A549 (cell line): ENCODE results near the gene GPD1. TPM values are rescaled to one million over a fixed set of nuclear protein-coding genes. Genes with fewer than 3 reads are reported as not detected.
A peak's percentile ranks its signal among the peaks of the same experiment; 100 is the strongest.

Experiments used
- ATOH8 ChIP-seq: fragments of 250-450 bp; sonication (Bioruptor Pico); IDR thresholded peaks from 2 replicates; pipeline ENCODE4 v1.5.0; 2020; ENCODE audit warnings: low read depth, mild to moderate bottlenecking, moderate library complexity
- CBX2 ChIP-seq: fragments of 200-600 bp; sonication (generic); IDR thresholded peaks from 2 replicates; pipeline ENCODE4 v1.6.1; 2016; ENCODE audit warnings: low read depth, mild to moderate bottlenecking, borderline replicate concordance
- CBX8 ChIP-seq: fragments of 200-600 bp; sonication (generic); IDR thresholded peaks from 2 replicates; pipeline ENCODE4 v1.6.1; 2016
- CEBPB ChIP-seq, 2 experiments: fragments of >200 bp in 1 of 2; sonication (Bioruptor Twin) in 1 of 2; formaldehyde crosslinking in 1 of 2; IDR thresholded peaks; 2 replicates each; pipeline ENCODE4 v1.6.1; 2012 to 2016
- CHD2 ChIP-seq: fragments of 150-350 bp; IDR thresholded peaks from 2 replicates; pipeline ENCODE4 v1.6.1; 2014; ENCODE audit warnings: low read length; ENCODE audit not compliant: partially characterized antibody
- E2F6 ChIP-seq: IDR thresholded peaks from 2 replicates; pipeline ENCODE4 v1.6.1; 2012; ENCODE audit warnings: low read depth, borderline replicate concordance
- EHF ChIP-seq: fragments of 250-450 bp; sonication (Bioruptor Pico); IDR thresholded peaks from 2 replicates; pipeline ENCODE4 v1.5.0; 2020; ENCODE audit warnings: mild to moderate bottlenecking
- EHMT2 ChIP-seq: fragments of 200-600 bp; sonication (generic); IDR thresholded peaks from 2 replicates; pipeline ENCODE4 v1.6.1; 2016; ENCODE audit warnings: antibody characterized with exemption, low read depth, mild to moderate bottlenecking, moderate library complexity
- EP300 ChIP-seq, 2 experiments: fragments of >200 bp; sonication (Bioruptor Twin); formaldehyde crosslinking; IDR thresholded peaks; 2 replicates in 1 of 2; 3 replicates in 1 of 2; pipeline ENCODE4 v1.6.1; 2016 to 2017
- ESRRA ChIP-seq: fragments of 150-350 bp; IDR thresholded peaks from 2 replicates; pipeline ENCODE4 v1.6.1; 2014; ENCODE audit warnings: mild to moderate bottlenecking, low read length, borderline replicate concordance
- FOSL2 ChIP-seq, 2 experiments: fragments of 450-650 bp in 1 of 2; fragments of >200 bp in 1 of 2; sonication (Bioruptor Twin) in 1 of 2; formaldehyde crosslinking; IDR thresholded peaks; 2 replicates each; pipeline versions ENCODE4 v1.5.0 to v1.6.1; 2016 to 2020; ENCODE audit warnings: mild to moderate bottlenecking in 1 of 2, moderate library complexity in 1 of 2
- GATA3 ChIP-seq: IDR thresholded peaks from 2 replicates; pipeline ENCODE4 v1.6.1; 2012; ENCODE audit warnings: borderline replicate concordance
- HDAC2 ChIP-seq: fragments of 200-600 bp; sonication (generic); IDR thresholded peaks from 2 replicates; pipeline ENCODE4 v1.6.1; 2016
- HMGXB4 ChIP-seq: fragments of 250-450 bp; sonication (Bioruptor Pico); IDR thresholded peaks from 2 replicates; pipeline ENCODE4 v1.5.0; 2021; ENCODE audit warnings: mild to moderate bottlenecking, moderate library complexity, borderline replicate concordance
- HOXA7 ChIP-seq: fragments of 250-450 bp; sonication (Bioruptor Pico); IDR thresholded peaks from 2 replicates; pipeline ENCODE4 v1.5.0; 2020; ENCODE audit warnings: mild to moderate bottlenecking, moderate library complexity
- HOXB5 ChIP-seq: fragments of 250-450 bp; sonication (Bioruptor Pico); IDR thresholded peaks from 2 replicates; pipeline ENCODE4 v1.5.0; 2020; ENCODE audit warnings: mild to moderate bottlenecking, moderate library complexity
- JUNB ChIP-seq: fragments of >200 bp; sonication (Bioruptor Twin); formaldehyde crosslinking; IDR thresholded peaks from 2 replicates; pipeline ENCODE4 v1.6.1; 2016
- KDM1A ChIP-seq: fragments of 200-600 bp; sonication (generic); IDR thresholded peaks from 2 replicates; pipeline ENCODE4 v1.6.1; 2016; ENCODE audit warnings: low read depth, mild to moderate bottlenecking
- MYC ChIP-seq: IDR thresholded peaks from 2 replicates; pipeline ENCODE4 v1.6.1; 2012; ENCODE audit warnings: mild to moderate bottlenecking, inconsistent platforms, low read length, improper control_type of control experiment, borderline replicate concordance
- NFE2L2 ChIP-seq: fragments of 150-350 bp; conservative IDR thresholded peaks from 2 replicates; pipeline ENCODE4 v1.6.1; 2014; ENCODE audit warnings: low read length
- NR3C1 ChIP-seq: fragments of >200 bp; sonication (Bioruptor Twin); formaldehyde crosslinking; IDR thresholded peaks from 3 replicates; pipeline ENCODE4 v1.6.1; 2017
- POLR2AphosphoS2 ChIP-seq: conservative IDR thresholded peaks from 2 replicates; pipeline ENCODE4 v1.6.1; 2012; ENCODE audit warnings: low read length, improper control_type of control experiment, inconsistent platforms
- RAD21 ChIP-seq, 2 experiments: fragments of >200 bp in 1 of 2; sonication (Bioruptor Twin) in 1 of 2; formaldehyde crosslinking in 1 of 2; IDR thresholded peaks in 1 of 2; conservative IDR thresholded peaks in 1 of 2; 2 replicates in 1 of 2; 3 replicates in 1 of 2; pipeline ENCODE4 v1.6.1; 2012 to 2018; ENCODE audit warnings: inconsistent platforms in 1 of 2
- REST ChIP-seq: fragments of 200-600 bp; sonication (generic); IDR thresholded peaks from 2 replicates; pipeline ENCODE4 v1.6.1; 2016; ENCODE audit warnings: antibody characterized with exemption, mild to moderate bottlenecking, moderate library complexity
- TP53 ChIP-seq: fragments of 250-450 bp; sonication (Bioruptor Pico); IDR thresholded peaks from 2 replicates; pipeline ENCODE4 v1.5.0; 2021; ENCODE audit warnings: mild to moderate bottlenecking, moderate library complexity
- polyA plus RNA-seq, 4 experiments: library from polyadenylated mRNA; depleted of rRNA in 3 of 4; stranded (reverse); fragments of >200 nt; fragmentation: RNase III in 1 of 4; extraction: RNeasy Plus Mini Kit Qiagen cat#74134 plus additional on column Dnase treatment in 1 of 4; gene quantifications; 2 replicates in 3 of 4; 3 replicates in 1 of 4; pipeline ENCODE4 v1.2.3, GENCODE V29; 2011 to 2017
- TF ChIP-seq, protein P1 (sequence below): fragments of >200 bp; sonication (Bioruptor Twin); formaldehyde crosslinking; IDR thresholded peaks from 3 replicates; pipeline ENCODE4 v1.6.1; 2016
- TF ChIP-seq, protein P2 (sequence below): fragments of 150-350 bp; IDR thresholded peaks from 2 replicates; pipeline ENCODE4 v1.6.1; 2014; ENCODE audit warnings: low read depth, mild to moderate bottlenecking, low read length
- TF ChIP-seq, protein P3 (sequence below): IDR thresholded peaks from 2 replicates; pipeline ENCODE4 v1.6.1; 2012
- TF ChIP-seq, protein P4 (sequence below): IDR thresholded peaks from 2 replicates; pipeline ENCODE4 v1.6.1; 2012
- TF ChIP-seq, protein P5 (sequence below): fragments of 450-650 bp; IDR thresholded peaks from 2 replicates; pipeline ENCODE4 v1.6.1; 2014; ENCODE audit warnings: antibody characterized with exemption

The GPD1 gene
- polyA plus RNA-seq, 2 of the 4 experiments (the other 2 are of a cell fraction) = 0.10 to 0.44 TPM

- TF ChIP-seq HOXB5 (CRISPR knock-in tag) (peak; percentile 76; the same call in 1 of the 2 replicates), CEBPB (IDR thresholded peaks at IDR 0.05) (no peak), CBX8 (no peak), KDM1A (no peak), POLR2AphosphoS2 (no peak), CHD2 (no peak), EHMT2 (no peak), MYC (peak; percentile 42; the same call in 1 of the 2 replicates), HDAC2 (no peak), NFE2L2 (no peak), GATA3 (no peak), ATOH8 (CRISPR knock-in tag) (0 out of 2 replicates have a peak, but pooled peaks have one; percentile 64), HMGXB4 (CRISPR knock-in tag) (no peak), EP300 (IDR thresholded peaks at IDR 0.05) (no peak), REST (no peak), JUNB (no peak), NR3C1 (no peak), FOSL2 (IDR thresholded peaks at IDR 0.05) (no peak), FOSL2 (CRISPR knock-in tag; IDR thresholded peaks at IDR 0.05) (no peak), EHF (CRISPR knock-in tag) (no peak), CBX2 (no peak), HOXA7 (no peak), E2F6 (peak; percentile 63), TP53 (CRISPR knock-in tag) (no peak), RAD21 (conservative IDR thresholded peaks at IDR 0.05 in 1 of 2, IDR thresholded peaks at IDR 0.05 in 1 of 2) (peak; percentile 40 to 48; a peak in 3 of 5 replicates), ESRRA (no peak)
- TF ChIP-seq, protein P1, sequence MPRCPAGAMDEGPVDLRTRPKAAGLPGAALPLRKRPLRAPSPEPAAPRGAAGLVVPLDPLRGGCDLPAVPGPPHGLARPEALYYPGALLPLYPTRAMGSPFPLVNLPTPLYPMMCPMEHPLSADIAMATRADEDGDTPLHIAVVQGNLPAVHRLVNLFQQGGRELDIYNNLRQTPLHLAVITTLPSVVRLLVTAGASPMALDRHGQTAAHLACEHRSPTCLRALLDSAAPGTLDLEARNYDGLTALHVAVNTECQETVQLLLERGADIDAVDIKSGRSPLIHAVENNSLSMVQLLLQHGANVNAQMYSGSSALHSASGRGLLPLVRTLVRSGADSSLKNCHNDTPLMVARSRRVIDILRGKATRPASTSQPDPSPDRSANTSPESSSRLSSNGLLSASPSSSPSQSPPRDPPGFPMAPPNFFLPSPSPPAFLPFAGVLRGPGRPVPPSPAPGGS = peak; percentile 76; the same call in 1 of the 3 replicates
- TF ChIP-seq, protein P2, sequence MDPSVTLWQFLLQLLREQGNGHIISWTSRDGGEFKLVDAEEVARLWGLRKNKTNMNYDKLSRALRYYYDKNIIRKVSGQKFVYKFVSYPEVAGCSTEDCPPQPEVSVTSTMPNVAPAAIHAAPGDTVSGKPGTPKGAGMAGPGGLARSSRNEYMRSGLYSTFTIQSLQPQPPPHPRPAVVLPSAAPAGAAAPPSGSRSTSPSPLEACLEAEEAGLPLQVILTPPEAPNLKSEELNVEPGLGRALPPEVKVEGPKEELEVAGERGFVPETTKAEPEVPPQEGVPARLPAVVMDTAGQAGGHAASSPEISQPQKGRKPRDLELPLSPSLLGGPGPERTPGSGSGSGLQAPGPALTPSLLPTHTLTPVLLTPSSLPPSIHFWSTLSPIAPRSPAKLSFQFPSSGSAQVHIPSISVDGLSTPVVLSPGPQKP = no peak
- TF ChIP-seq, protein P3, sequence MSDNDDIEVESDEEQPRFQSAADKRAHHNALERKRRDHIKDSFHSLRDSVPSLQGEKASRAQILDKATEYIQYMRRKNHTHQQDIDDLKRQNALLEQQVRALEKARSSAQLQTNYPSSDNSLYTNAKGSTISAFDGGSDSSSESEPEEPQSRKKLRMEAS = peak; percentile 94
- TF ChIP-seq, protein P4, sequence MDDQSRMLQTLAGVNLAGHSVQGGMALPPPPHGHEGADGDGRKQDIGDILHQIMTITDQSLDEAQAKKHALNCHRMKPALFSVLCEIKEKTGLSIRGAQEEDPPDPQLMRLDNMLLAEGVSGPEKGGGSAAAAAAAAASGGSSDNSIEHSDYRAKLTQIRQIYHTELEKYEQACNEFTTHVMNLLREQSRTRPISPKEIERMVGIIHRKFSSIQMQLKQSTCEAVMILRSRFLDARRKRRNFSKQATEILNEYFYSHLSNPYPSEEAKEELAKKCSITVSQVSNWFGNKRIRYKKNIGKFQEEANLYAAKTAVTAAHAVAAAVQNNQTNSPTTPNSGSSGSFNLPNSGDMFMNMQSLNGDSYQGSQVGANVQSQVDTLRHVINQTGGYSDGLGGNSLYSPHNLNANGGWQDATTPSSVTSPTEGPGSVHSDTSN = no peak
- TF ChIP-seq, protein P5, sequence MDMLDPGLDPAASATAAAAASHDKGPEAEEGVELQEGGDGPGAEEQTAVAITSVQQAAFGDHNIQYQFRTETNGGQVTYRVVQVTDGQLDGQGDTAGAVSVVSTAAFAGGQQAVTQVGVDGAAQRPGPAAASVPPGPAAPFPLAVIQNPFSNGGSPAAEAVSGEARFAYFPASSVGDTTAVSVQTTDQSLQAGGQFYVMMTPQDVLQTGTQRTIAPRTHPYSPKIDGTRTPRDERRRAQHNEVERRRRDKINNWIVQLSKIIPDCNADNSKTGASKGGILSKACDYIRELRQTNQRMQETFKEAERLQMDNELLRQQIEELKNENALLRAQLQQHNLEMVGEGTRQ = peak; percentile 93
Measured at GRCh38 chr12:50111693-50112455, 8.1 kb downstream of the GPD1 start, which contains the start of gene COX14 (continued).
